ENCODE data around the gene KLHL29.

DNA sequence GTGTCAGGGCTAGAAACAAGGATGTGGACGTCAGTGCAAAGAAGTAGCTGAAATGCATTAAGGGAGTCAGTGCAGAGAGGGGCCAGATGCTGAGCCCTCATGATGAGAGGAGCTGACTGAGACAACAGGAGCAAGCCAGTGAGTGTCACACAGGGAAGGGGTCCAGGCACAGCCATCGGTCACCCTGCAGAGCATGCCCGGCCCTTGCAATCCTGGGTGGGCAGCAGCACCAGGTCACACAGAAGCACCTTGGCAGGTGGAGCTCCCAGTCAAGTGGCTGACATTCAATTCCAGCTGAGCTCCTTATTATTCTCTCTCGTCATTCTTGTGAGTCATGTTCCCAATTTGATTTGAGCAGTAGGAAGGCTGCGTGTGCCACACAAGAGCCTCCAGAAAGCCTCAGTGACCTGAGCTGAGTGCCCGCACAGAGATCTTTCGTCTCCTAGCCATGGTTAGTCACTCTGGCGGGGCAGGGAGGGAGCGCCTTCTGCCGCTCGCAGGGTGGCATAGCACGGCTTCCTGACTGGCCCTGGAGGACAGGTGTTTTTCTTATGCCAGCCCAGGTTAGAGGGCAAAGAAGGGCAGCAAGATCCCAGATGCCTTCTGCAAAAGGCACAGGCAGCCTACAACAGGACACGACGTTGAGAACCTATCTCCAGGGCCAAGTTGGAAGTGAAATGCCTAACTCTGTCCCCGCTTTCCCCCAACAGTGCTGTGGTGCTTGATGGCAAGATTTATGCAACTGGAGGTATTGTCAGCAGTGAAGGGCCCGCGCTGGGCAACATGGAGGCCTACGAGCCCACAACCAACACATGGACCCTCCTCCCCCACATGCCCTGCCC is 321.0 kb downstream of the KLHL29 start:
- TF ChIP-seq, protein P1, sequence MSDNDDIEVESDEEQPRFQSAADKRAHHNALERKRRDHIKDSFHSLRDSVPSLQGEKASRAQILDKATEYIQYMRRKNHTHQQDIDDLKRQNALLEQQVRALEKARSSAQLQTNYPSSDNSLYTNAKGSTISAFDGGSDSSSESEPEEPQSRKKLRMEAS (IDR thresholded peaks at IDR 0.05; ENCODE audit: low read depth, low read length), result no peak
- TF ChIP-seq POLR2A (IDR thresholded peaks at IDR 0.05; ENCODE audit: extremely low read depth, insufficient read length), result no peak
- TF ChIP-seq, protein P2, sequence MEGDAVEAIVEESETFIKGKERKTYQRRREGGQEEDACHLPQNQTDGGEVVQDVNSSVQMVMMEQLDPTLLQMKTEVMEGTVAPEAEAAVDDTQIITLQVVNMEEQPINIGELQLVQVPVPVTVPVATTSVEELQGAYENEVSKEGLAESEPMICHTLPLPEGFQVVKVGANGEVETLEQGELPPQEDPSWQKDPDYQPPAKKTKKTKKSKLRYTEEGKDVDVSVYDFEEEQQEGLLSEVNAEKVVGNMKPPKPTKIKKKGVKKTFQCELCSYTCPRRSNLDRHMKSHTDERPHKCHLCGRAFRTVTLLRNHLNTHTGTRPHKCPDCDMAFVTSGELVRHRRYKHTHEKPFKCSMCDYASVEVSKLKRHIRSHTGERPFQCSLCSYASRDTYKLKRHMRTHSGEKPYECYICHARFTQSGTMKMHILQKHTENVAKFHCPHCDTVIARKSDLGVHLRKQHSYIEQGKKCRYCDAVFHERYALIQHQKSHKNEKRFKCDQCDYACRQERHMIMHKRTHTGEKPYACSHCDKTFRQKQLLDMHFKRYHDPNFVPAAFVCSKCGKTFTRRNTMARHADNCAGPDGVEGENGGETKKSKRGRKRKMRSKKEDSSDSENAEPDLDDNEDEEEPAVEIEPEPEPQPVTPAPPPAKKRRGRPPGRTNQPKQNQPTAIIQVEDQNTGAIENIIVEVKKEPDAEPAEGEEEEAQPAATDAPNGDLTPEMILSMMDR (IDR thresholded peaks at IDR 0.05; ENCODE audit: low read depth, low read length), result no peak

Measured in NB4 (cell line).